A549 treated with AZD9567 at 1 μM for 4 hours (cell line): ENCODE results near the gene OR9G4. TPM values are rescaled to one million over a fixed set of nuclear protein-coding genes. Genes with fewer than 3 reads are reported as not detected.

ENCODE experiments used
- total RNA-seq: library from RNA; stranded (reverse); fragments of 200-300 nt; extraction: Qiagen RNA extraction; gene quantifications from 5 replicates; pipeline ENCODE4 v1.2.3, GENCODE V29; 2022; ENCODE audit not compliant: insufficient read depth

Gene OR9G4
- not detected in 5 replicates for total RNA-seq

GRCh38 chr11:56748597-56748996, at the start of gene OR9G4:
OR9G4 (minus strand) TSS chr11:56748697; CDS start chr11:56743766, 4,931 bp downstream.

DNA sequence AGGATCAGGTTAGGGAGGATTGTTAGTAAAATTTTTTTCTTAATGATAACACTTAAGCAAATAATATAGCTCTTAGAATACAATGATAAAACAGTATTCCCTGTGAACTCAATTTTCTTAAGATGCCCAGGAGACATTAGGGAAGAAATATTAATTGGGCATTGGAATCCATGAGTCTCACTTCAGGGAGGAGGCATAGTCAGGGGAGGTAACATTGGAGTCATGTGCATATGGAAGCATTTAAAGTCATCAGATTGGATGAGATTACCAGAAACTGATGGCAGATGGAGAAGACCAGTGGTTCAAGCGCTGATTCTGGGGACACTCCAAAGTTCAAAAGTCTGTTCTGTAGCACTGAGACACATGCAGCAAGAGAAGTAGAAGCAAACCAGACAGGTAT, 49.7 kb downstream of the OR9G4 start, which contains the start of gene OR9G1:
TSS of gene OR9G1 (plus strand) at position 301 of the 400 bp plus-strand sequence. CDS start 1,293 bp downstream, outside the sequence.

Other genes starting within 250 kb of the OR9G4 start
- not detected in 5 replicates for gene OR5M11, start 205.4 kb downstream of the OR9G4 start, total RNA-seq
- gene OR5M10, start 171.0 kb downstream of the OR9G4 start, total RNA-seq, result not detected in 5 replicates
- not detected in 5 replicates for gene OR5M1, start 133.8 kb downstream of the OR9G4 start, total RNA-seq
- gene OR5AP2, start 106.3 kb downstream of the OR9G4 start, total RNA-seq, result not detected in 5 replicates
- not detected in 5 replicates for gene OR5AR1, start 85.0 kb downstream of the OR9G4 start, total RNA-seq
- gene OR9G1, start 49.6 kb downstream of the OR9G4 start, total RNA-seq, result not detected in 5 replicates
- gene OR5AK2, start 240.2 kb upstream of the OR9G4 start, total RNA-seq, result not detected in 5 replicates